HepG2 (cell line): Measurements from ENCODE around the gene SGCE. TPM values are rescaled to one million over a fixed set of nuclear protein-coding genes. Genes with fewer than 3 reads are reported as not detected.

Experiments used
- AHDC1 ChIP-seq: sonication (generic); formaldehyde crosslinking; IDR thresholded peaks from 2 replicates; pipeline ENCODE4 v1.5.1; 2020; ENCODE audit warnings: mild to moderate bottlenecking, missing genetic modification reagents, borderline replicate concordance
- BHLHE40 ChIP-seq: IDR thresholded peaks from 2 replicates; pipeline ENCODE4 v1.6.1; 2011; ENCODE audit warnings: low read length, improper control_type of control experiment
- CEBPB ChIP-seq: IDR thresholded peaks from 2 replicates; pipeline ENCODE4 v1.6.1; 2011; ENCODE audit warnings: low read depth, low read length, improper control_type of control experiment, borderline replicate concordance
- CREB1 ChIP-seq, 2 experiments: fragments of 450-650 bp in 1 of 2; IDR thresholded peaks; 2 replicates each; pipeline ENCODE4 v1.6.1; 2016 to 2017; ENCODE audit warnings: control low read depth in 1 of 2, mild to moderate bottlenecking in 1 of 2, missing compliant biosample characterization in 1 of 2, missing genetic modification characterization in 1 of 2
- HNF4G ChIP-seq, 2 experiments: sonication (generic) in 1 of 2; formaldehyde crosslinking in 1 of 2; IDR thresholded peaks; 2 replicates each; pipeline versions ENCODE4 v1.4.0 to v1.6.1; 2011 to 2020; ENCODE audit warnings: borderline replicate concordance in 2 of 2, low read depth in 2 of 2, mild to moderate bottlenecking in 2 of 2, low read length in 1 of 2, missing genetic modification reagents in 1 of 2, moderate library complexity in 1 of 2
- MLLT10 ChIP-seq: sonication (generic); formaldehyde crosslinking; IDR thresholded peaks from 2 replicates; pipeline ENCODE4 v1.4.0; 2020; ENCODE audit warnings: missing genetic modification reagents
- MTF1 ChIP-seq: sonication (generic); formaldehyde crosslinking; IDR thresholded peaks from 2 replicates; pipeline ENCODE4 v1.5.0; 2020; ENCODE audit warnings: missing genetic modification reagents
- NCOA2 ChIP-seq: sonication (generic); formaldehyde crosslinking; IDR thresholded peaks from 2 replicates; pipeline ENCODE4 v1.8.0; 2022; ENCODE audit warnings: inconsistent platforms
- NR2F2 ChIP-seq: IDR thresholded peaks from 2 replicates; pipeline ENCODE4 v1.6.1; 2012; ENCODE audit warnings: low read depth, inconsistent platforms, borderline replicate concordance
- SETDB1 ChIP-seq: sonication (generic); formaldehyde crosslinking; IDR thresholded peaks from 2 replicates; pipeline ENCODE4 v1.5.1; 2020; ENCODE audit warnings: missing genetic modification reagents, mild to moderate bottlenecking, borderline replicate concordance
- SP140L ChIP-seq: sonication (generic); formaldehyde crosslinking; IDR thresholded peaks from 2 replicates; pipeline ENCODE4 v1.4.0; 2020; ENCODE audit warnings: missing genetic modification reagents, borderline replicate concordance
- ZGPAT ChIP-seq: IDR thresholded peaks from 2 replicates; pipeline ENCODE4 v1.6.1; 2016; ENCODE audit warnings: mild to moderate bottlenecking
- ZKSCAN5 ChIP-seq: sonication (generic); formaldehyde crosslinking; IDR thresholded peaks from 2 replicates; pipeline ENCODE4 v1.5.1; 2020; ENCODE audit warnings: mild to moderate bottlenecking, missing genetic modification reagents
- ZNF12 ChIP-seq: sonication (generic); formaldehyde crosslinking; IDR thresholded peaks from 2 replicates; pipeline ENCODE4 v1.5.0; 2020; ENCODE audit warnings: missing genetic modification reagents
- polyA plus RNA-seq, 8 experiments: library from polyadenylated mRNA; depleted of rRNA in 3 of 8; stranded (reverse) in 7 of 8; unstranded in 1 of 8; fragments of >200 nt; fragmentation: Illumina TruSeq in 4 of 8; extraction: Trizol in 4 of 8; gene quantifications; 2 replicates each; pipeline versions ENCODE4 v1.2.1 to v1.2.3, GENCODE V29; 2011 to 2016; ENCODE audit warnings: low read depth in 4 of 8, missing spikeins in 1 of 8, mixed read lengths in 1 of 8; ENCODE audit not compliant: insufficient read depth in 1 of 8
- total RNA-seq, 5 experiments: library from RNA; depleted of rRNA; stranded (reverse); fragments of >200 nt; fragmentation: Illumina TruSeq; extraction: Trizol; gene quantifications; 2 replicates each; pipeline ENCODE4 v1.2.3, GENCODE V29; 2016; ENCODE audit warnings: low read depth in 1 of 5
- TF ChIP-seq, protein P1 (sequence below): IDR thresholded peaks from 2 replicates; pipeline ENCODE4 v1.6.1; 2016; ENCODE audit warnings: low read depth, control low read depth
- TF ChIP-seq, protein P2 (sequence below): sonication (generic); formaldehyde crosslinking; IDR thresholded peaks from 2 replicates; pipeline ENCODE4 v1.4.0; 2020; ENCODE audit warnings: missing genetic modification reagents
- TF ChIP-seq, protein P3 (sequence below): sonication (generic); formaldehyde crosslinking; conservative IDR thresholded peaks from 2 replicates; pipeline ENCODE4 v1.8.0; 2022; ENCODE audit warnings: missing genetic modification reagents

SGCE gene
- total and polyA plus RNA-seq, 2 of the 13 experiments (the other 11 are each of a cell fraction or from before 2014, with no cell fraction given), result 52.3 to 71.1 TPM

DNA sequence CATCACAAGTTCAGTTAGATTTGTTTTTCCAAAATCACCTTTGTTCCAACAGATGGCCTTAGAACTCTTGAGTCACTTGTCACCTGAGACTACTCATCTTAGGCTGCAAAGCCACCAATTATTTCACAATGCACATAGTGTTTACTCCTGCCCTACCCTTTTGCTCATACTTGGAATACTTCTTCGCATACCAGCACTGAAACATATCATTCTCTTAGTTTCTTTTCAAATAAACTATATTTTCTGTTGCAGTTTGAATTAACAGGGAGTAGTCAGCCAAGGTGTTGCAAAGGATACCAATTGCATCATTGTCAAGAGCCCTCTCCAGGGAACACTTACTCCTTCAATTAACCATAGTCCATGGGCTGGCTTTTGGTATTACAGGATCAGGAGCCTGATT, 75.3 kb downstream of the SGCE start (continued):
- no peak for TF ChIP-seq SETDB1
- no peak for TF ChIP-seq ZKSCAN5 (CRISPR knock-in tag)
- peak; percentile 95 for TF ChIP-seq CEBPB
- TF ChIP-seq SP140L (CRISPR knock-in tag), result peak; percentile 51; the same call in 1 of the 2 replicates
- TF ChIP-seq ZNF12 (CRISPR knock-in tag), result peak; percentile 58; the same call in 1 of the 2 replicates
- peak; percentile 76 for TF ChIP-seq ZGPAT
- TF ChIP-seq, protein P1, sequence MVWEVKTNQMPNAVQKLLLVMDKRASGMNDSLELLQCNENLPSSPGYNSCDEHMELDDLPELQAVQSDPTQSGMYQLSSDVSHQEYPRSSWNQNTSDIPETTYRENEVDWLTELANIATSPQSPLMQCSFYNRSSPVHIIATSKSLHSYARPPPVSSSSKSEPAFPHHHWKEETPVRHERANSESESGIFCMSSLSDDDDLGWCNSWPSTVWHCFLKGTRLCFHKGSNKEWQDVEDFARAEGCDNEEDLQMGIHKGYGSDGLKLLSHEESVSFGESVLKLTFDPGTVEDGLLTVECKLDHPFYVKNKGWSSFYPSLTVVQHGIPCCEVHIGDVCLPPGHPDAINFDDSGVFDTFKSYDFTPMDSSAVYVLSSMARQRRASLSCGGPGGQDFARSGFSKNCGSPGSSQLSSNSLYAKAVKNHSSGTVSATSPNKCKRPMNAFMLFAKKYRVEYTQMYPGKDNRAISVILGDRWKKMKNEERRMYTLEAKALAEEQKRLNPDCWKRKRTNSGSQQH (CRISPR knock-in tag), result no peak
- no peak for TF ChIP-seq MLLT10 (CRISPR knock-in tag)
- peak; percentile 83; the same call in 1 of the 2 replicates for TF ChIP-seq HNF4G (IDR thresholded peaks at IDR 0.05; ENCODE audit: borderline replicate concordance, low read depth, low read length)
- no peak for TF ChIP-seq HNF4G (CRISPR knock-in tag; IDR thresholded peaks at IDR 0.05; ENCODE audit: borderline replicate concordance, low read depth)
- TF ChIP-seq NCOA2, result peak; percentile 92
- peak; percentile 62 for TF ChIP-seq BHLHE40
- TF ChIP-seq CREB1 (IDR thresholded peaks at IDR 0.05), result no peak
- peak; percentile 65; the same call in 1 of the 2 replicates for TF ChIP-seq CREB1 (CRISPR knock-in tag; IDR thresholded peaks at IDR 0.05)
- peak; percentile 60; the same call in 1 of the 2 replicates for TF ChIP-seq NR2F2
- TF ChIP-seq, protein P2, sequence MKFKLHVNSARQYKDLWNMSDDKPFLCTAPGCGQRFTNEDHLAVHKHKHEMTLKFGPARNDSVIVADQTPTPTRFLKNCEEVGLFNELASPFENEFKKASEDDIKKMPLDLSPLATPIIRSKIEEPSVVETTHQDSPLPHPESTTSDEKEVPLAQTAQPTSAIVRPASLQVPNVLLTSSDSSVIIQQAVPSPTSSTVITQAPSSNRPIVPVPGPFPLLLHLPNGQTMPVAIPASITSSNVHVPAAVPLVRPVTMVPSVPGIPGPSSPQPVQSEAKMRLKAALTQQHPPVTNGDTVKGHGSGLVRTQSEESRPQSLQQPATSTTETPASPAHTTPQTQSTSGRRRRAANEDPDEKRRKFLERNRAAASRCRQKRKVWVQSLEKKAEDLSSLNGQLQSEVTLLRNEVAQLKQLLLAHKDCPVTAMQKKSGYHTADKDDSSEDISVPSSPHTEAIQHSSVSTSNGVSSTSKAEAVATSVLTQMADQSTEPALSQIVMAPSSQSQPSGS (CRISPR knock-in tag), result peak; percentile 79; the same call in 1 of the 2 replicates
- TF ChIP-seq, protein P3, sequence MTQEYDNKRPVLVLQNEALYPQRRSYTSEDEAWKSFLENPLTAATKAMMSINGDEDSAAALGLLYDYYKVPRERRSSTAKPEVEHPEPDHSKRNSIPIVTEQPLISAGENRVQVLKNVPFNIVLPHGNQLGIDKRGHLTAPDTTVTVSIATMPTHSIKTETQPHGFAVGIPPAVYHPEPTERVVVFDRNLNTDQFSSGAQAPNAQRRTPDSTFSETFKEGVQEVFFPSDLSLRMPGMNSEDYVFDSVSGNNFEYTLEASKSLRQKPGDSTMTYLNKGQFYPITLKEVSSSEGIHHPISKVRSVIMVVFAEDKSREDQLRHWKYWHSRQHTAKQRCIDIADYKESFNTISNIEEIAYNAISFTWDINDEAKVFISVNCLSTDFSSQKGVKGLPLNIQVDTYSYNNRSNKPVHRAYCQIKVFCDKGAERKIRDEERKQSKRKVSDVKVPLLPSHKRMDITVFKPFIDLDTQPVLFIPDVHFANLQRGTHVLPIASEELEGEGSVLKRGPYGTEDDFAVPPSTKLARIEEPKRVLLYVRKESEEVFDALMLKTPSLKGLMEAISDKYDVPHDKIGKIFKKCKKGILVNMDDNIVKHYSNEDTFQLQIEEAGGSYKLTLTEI, result no peak
- TF ChIP-seq MTF1 (CRISPR knock-in tag), result no peak
- peak; percentile 89 for TF ChIP-seq AHDC1
